Stimulated activated CD4-positive, alpha-beta T cell treated with anti-CD3 and anti-CD28 coated beads, Interleukin-12 subunit alpha, Interleukin-12 subunit beta, amount 100 ng/mL, for 48 hours (primary cell): Measurements from ENCODE around the gene NUTF2.
A peak's percentile ranks its signal among the peaks of the same experiment; 100 is the strongest.
"Not testable (repeated sequence)": the region's sequence is repeated elsewhere in the genome, so short reads cannot be mapped to it uniquely, and the experiment has no call there.

Experiments
- DNase-seq, 3 donors: peaks; one replicate each; pipeline ENCODE4 v3.0.0-alpha.2; 2020; ENCODE audit warnings: low read depth in 2 of 3, low spot score in 1 of 3

The NUTF2 gene

DNA sequence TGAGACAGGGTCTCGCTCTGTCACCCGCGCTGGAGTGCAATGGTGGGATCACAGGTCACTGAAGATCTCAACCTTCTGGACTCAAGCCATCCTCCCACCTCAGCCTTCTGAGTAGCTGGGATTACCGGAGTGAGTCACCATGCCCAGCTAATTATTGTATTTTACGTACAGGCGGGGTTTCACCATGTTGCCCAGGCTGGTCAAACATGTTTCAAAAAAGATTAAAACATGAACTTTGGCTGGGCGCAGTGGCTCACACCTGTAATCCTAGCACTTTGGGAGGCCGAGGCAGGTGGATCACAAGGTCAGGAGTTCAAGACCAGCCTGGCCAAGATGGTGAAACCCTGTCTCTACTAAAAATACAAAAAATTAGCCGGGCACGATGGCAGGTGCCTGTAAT is 9.5 kb upstream of the NUTF2 start:
- not testable (repeated sequence) for DNase-seq

DNA sequence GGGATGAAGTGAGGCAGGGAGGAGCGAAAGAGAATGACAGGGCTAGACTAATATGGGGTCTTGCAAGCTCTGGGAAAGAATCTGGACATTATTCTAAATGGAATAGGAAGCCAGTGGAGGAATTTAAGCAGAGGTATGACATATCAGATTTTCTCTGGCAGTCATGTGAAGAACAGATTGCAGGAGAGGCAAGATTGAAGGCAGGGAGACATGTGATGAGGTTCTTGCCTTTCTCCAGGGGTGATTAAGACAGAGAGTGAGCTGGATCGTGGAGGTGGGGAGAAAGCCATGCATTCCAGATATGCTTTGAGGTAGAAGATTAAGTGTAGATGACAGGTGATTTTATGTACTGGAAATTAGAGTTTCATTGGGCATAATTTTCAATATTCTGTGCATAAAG is 8.9 kb upstream of the NUTF2 start:
- no peak for DNase-seq

DNA sequence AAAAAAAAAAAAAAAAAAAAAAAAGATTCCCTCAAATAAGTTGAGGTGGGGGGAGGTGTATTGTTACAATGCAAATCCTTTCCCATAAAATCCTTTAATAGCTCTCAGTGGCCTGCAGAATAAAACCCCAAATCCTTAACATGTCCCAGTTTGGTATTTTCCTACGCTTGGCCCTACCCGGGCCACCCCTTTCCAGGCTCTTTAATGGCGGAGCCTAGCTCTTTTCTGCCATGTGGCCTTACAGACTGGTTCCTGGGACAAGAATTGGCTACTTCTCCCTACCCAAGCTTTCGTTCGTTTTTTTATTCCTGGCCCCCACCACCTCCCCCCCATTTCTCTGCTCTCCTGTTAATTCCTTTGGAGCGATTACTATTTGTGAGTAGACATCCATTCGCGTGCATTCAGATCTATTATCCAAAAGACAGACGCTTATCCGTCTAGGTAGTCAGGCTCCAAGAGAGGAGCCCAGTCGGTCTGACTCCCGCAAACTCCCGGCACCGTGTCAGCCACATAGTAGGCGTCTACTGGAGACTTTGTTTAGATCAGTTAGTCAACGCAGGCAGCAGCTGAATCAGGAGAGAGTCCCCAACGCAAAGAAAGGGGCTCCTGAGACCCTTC is 5.4 kb upstream of the NUTF2 start:
- no peak for DNase-seq

DNA sequence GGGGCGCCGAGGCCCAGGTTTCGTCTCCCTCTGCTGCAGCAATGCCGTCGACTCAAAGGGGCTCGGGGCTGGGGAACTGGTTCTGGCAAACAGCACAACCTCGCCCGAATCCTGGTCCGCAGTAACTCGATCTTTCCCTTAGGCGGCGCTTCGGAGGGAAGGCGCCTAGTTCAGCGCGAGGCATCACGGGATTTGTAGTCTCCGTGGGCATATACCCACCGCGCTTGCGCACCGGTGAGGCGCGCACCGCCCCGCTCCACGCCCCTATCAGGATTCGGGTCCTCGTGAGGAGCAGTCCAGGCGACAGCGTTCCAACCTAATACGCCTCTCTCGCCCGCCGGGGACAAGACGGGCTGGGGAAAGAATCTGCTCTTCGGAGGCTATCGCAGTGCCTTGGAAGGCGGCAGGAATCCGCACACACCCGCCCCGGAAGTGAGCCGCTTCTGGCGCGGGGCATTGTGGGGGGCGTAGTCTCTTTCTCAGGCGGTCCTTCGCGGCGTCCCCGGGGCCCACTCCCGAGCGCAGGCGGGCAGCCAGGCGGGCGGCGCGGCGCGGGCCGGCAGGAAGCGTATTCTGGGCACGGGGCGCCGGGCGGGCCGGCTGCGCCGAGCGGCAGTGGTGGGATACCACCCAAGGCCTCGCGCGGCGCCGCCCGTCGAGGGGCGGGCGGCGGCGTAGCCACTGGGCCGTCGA is 4.8 kb upstream of the NUTF2 start, which contains the start of gene THAP11:
THAP11 (plus strand) TSS at position 505 of the 693 bp plus-strand sequence. CDS start 235 bp downstream, outside the sequence.
- peak; percentile 91 to 95 (median 91) for DNase-seq

DNA sequence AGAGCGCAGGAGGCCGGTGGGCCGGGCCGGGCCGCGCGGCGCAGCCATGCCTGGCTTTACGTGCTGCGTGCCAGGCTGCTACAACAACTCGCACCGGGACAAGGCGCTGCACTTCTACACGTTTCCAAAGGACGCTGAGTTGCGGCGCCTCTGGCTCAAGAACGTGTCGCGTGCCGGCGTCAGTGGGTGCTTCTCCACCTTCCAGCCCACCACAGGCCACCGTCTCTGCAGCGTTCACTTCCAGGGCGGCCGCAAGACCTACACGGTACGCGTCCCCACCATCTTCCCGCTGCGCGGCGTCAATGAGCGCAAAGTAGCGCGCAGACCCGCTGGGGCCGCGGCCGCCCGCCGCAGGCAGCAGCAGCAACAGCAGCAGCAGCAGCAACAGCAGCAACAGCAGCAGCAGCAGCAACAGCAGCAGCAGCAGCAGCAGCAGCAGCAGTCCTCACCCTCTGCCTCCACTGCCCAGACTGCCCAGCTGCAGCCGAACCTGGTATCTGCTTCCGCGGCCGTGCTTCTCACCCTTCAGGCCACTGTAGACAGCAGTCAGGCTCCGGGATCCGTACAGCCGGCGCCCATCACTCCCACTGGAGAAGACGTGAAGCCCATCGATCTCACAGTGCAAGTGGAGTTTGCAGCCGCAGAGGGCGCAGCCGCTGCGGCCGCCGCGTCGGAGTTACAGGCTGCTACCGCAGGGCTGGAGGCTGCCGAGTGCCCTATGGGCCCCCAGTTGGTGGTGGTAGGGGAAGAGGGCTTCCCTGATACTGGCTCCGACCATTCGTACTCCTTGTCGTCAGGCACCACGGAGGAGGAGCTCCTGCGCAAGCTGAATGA is 4.0 kb upstream of the NUTF2 start:
- peak in 2 of 3 donors; percentile 43 to 44 for DNase-seq

DNA sequence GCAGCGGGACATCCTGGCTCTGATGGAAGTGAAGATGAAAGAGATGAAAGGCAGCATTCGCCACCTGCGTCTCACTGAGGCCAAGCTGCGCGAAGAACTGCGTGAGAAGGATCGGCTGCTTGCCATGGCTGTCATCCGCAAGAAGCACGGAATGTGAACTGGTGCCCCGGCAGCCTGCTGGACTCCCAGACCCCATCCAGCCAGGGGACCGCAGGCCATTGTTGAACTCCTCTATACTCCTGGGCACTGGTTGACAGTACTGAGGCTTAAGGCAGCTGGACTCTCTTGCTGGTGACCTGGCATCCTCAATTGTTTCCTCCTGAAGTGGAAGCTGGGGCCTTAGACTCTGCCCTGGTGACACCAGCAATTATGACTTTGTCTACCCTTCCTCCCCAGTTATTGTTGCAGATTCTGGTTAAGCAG is 3.4 kb upstream of the NUTF2 start:
- DNase-seq = no peak

DNA sequence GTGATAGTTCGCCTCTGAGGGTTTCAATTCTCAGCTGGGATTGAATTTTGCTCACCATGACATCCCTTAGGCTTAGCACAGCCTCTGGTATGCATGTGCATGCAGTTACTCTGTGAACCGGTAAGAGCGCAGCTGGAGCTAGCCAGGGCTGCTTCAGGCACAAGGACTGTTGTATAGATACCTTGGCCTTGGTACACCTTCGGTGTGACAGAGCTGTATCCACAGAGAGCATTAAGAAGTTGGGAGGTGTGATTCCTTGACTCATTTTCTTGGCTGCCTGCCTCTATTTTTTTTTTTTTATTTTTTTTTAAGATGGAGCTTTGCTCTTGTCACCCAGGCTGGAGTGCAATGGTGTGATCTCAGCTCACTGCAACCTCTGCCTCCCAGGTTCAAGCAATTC is 2.2 kb upstream of the NUTF2 start:
- DNase-seq = no peak

DNA sequence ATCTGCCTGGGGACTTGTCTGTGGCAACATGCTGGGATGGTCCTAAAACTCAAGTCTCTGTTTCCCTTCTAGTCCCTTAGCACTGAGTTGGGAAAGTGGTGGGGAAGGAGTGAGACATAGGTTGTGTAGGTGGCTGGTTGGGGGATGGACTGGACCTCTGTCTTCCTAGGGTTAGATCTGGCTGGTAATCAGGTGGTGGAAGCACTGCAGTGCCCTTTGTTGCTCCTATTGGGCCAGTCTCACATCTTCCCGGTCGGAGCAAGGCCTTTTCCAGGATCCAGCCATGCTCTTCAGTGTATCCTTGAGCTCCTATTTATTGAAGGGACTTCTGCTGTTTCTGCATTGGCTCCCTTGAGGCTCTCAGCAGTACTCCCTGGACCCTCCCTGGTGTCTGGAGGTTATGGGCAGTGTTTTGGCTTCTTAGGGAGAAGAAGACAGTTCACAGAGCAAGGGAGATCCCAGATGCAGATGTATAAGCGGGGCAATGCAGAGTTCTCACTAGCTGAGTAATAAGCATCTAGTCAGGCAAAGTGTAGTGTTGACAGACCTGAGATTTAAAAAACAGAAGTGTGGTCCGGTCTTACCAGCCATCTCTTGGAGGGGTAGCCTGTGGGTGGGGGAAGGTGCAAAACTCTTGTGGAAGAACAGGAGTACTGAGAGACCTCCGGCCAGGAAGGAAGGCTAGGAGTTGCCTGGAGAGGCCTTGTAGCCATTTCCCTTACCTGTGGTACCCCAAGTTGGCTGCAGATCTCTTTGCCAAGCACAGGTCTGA is 1.3 kb upstream of the NUTF2 start:
- no peak for DNase-seq

DNA sequence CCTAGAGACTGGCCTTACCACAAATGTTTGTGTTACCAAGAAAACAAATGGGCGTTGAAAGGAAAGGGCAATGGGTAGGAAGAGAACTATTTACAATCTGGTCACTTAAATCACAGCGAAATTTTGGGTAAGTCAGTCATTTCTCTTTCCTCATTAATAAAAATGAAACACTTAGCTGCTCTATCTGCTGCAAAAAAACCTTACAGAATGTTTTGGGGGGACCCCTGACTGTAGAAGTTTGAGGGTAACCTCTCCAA is 742 bp upstream of the NUTF2 start:
- DNase-seq = no peak

DNA sequence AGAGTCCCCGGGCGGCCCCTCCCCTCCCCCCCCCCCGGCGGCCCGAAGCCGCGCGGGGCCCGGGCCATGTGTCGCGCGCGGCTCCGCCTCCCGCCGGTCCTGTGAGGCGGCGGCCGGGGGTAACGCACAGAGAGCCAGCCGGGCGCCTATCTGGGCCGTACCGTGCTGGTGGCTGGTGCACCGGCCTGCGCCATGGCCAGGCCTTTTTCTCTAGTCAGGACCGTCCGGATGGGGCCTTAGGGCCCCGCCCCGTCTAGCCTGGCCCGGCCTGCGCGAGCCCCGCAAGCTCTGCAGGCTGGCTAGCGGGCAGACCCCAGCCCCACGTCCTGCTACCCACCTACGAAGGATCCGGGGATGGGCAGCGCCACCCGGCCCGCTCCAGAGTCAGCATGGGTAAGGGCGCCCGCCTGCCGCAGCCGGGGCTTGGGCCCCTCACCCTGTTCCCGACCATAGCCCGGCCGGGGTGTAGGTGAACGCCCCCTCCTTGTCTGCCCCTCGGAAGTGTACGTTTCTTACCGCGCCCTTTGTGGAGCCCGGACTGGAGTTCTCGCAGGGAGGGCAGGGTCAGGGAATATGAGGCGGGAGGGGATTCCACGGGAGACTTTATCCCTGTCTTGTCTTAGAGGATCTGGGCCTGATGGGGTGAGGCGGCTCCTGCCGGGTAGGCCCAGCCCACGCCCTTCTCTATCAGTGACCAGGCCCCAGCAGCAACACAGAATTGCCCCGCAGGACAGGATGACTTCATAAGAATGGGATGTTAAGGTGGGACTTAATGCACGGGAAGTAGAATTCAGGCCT is 530 bp downstream of the NUTF2 start, which contains the start of gene CENPT:
CENPT (minus strand) TSS at position 630 of the 798 bp plus-strand sequence. CDS start 13,834 bp downstream, outside the sequence.
- no peak for DNase-seq

DNA sequence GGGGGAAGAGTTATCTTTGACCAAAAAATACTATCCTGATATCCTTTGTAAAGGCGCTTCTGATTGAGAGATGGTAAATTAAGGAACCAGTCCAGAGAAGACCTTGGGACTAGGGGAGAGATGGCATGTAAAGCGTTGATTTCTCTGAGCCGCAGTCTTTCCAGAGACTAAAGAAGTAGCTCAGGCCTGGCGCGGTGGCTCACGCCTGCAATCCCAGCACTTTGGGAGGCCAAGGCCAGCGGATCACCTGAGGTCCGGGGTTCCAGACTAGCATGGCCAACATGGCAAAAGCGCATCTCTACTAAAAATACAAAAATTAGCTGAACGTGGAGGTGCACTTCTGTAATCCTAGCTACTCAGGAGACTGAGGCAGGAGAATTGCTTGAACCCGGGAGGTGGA is 1.4 kb downstream of the NUTF2 start:
- no peak for DNase-seq

DNA sequence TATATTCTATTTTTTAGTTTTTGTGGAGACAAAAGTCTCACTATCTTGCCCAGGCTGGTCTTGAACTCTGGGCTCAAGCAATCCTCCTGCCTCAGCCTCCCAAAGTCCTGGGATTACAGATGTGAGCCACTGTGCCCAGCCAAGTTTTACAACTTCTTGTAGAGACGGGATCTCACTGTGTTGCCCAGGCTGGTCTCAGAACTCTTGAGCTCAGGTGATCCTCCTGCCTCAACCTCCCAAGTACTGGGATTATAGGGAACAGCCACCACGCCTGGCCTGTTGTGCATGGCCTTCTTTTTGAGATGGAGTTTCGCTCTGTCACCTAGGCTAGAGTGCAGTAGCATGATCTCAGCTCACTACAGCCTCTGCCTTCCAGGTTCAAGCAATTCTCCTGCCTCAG is 6.9 kb downstream of the NUTF2 start:
- DNase-seq = no peak

DNA sequence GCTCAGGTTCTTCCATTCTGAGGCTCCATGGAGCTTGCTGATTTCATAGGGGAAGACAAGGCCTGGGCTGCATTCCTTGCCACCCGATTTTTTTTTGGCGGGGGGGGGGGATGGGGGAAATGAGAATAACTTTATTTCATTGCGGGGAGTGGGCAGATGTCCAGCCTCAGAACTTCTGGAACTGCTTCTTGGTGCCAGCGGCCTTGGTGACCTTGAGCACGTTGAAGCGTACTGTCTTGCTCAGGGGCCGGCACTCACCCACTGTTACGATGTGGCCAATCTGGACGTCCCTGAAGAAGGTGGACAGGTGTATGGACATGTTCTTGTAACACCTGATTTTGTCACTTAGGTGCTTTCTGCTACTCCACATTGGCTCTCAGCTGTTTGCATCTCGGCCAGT is 9.1 kb downstream of the NUTF2 start:
- DNase-seq = no peak

DNA sequence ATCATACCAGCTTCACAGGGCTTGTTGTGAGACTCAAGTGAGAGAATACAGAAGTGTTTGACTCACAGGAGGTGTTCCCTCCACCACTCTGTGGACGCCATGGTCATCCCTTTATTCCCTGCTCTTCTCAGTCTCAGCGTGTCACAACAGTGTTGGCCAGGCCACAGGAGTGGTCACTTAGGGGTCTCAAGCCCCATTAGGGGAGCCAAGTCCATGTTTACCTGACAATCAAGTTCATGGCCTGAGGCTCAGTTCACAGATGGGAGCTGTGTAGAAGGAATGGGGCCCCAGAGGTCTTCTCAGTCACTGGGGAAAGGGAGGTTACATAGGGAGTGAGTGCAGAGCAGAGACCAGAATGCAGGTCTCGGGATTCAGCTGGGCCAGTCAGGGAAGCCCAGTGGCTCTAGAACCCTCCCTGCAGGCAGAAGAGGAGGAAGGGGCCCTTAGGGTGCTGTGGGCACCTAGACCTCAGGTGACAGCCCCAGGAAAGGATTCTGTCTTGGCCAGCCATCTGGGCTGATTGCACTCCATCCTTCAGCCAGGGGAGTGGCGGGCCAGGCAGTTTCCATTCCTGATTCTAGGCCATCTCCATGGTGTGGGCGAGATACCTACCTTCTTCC is 10.3 kb downstream of the NUTF2 start:
- no peak for DNase-seq

DNA sequence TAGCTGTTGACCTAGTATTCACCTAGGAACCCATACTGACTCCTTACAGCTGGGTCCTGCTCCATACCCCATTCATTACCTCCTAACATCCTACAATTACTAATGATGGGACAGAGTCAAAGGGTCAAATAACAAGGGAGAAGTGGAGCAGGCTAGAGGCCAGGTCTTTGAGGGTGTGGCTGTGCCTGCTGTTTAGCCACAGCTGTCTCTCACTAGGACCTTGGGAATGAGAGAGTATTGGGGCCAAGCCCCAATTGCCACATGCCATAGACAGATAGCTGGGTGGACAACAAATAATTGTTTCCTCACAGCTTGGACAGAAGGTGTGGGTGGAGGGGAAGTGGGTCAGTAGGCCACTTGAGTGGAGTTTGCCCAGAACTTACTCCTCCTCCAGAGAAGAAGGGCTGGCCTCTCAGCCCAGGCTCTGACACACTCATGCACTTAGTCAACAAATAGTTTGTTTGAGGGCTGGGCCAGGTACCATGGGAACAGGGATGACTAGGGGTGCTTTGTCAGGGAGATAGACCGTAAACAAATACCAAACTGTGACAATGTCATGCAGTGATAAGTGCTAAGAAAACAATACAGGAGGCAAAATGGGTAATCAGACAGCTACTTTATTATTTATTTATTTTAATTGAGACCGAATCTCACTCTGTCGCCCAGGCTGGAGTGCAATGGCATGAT is 11.0 kb downstream of the NUTF2 start:
- no peak for DNase-seq

DNA sequence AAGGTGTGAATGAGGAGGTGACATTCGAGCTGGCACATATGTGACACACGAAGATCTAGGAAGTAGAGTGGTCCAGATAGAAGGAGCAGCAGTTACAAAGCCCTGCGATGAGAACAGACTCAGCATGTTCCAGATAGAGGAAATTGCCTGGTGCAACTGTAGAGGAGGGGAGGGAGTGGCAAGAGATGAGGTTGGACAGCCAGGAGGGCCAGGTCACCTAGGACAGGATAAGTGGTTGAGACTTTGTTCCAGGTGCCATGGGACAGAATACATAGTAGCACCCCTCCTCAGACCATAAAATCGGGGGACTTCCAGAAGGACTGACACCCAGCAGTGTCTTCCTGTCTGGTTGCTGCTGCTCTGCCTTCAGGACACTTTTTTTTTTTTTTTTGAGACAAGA is 11.8 kb downstream of the NUTF2 start:
- DNase-seq = no peak

DNA sequence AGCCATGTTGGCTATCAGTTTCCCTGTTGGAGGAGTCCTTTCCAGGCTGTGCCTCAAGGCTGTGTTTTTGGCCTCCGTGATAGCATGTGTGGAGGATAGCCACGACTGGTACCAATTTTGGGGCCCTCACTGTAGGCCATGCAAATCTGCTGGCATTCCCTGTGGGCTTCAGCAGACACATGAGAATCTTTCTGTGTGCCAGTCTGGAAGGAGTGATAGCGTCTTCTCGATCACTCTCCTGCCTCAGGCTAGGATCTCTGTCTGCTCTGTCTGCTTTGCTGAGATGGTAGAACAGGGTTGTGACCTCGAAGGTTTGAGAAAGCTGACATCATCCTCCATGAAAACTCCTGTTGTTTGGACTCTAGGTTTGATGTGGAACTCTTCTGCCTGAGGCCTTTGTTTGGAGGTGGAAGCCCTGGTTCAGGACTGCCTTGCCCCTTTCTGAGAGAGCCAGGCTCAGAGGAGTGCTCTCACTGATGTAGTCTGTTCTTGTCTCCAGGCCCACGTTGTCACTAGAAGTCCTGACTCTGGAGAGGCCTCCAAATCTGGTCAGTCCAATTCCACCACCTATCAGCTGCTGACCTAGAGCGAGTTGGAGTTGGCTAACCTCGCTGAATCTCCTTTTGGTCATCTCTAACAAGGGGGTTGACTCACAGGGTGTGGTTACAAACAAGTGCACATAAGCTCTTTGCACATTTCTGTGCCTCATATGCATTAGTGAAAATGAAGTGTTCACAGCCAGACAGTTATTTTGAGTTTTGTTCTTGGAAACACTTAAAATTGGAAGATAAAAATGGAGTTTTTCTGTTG is 14.1 kb downstream of the NUTF2 start:
- DNase-seq = no peak

DNA sequence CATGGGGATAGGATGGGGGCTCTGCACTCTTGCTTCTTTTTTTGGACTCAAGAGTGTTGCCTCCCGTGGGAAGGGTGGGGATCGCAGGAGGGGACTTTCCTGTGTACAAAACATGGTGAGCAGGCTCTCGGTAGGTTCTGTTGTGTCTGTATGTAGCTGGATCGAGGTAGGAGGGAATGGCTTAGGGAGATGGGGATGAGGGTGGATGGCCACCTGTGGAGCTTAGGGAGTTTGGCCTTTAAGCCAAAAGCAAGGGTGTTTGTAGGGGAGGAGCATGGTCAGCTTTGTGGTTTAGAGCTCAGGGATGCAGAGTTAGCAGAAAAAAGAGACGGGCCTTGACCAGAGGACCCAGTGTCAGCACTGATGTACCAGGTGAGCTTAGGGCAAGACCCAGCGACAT is 15.1 kb downstream of the NUTF2 start:
- no peak for DNase-seq
